H1 (cell line): ENCODE results near the gene IARS2. TPM values are rescaled to one million over a fixed set of nuclear protein-coding genes. Genes with fewer than 3 reads are reported as not detected.

Source experiments
- ATF2 ChIP-seq: IDR thresholded peaks from 2 replicates; pipeline ENCODE4 v1.6.1; 2012; ENCODE audit warnings: low read length, inconsistent platforms
- RFX5 ChIP-seq: IDR thresholded peaks from 2 replicates; pipeline ENCODE4 v1.6.1; 2011; ENCODE audit warnings: low read depth, low read length, improper control_type of control experiment, borderline replicate concordance
- SP4 ChIP-seq: IDR thresholded peaks from 2 replicates; pipeline ENCODE4 v1.6.1; 2012; ENCODE audit warnings: low read length, inconsistent platforms
- TAF7 ChIP-seq: optimal IDR thresholded peaks from 2 replicates; pipeline ENCODE3; 2011; ENCODE audit warnings: low read depth, mild to moderate bottlenecking, inconsistent platforms, low read length, moderate library complexity, borderline replicate concordance
- polyA plus RNA-seq, 7 experiments: library from polyadenylated mRNA; depleted of rRNA in 3 of 7; stranded (reverse) in 5 of 7; unstranded in 2 of 7; fragments of >200 nt in 5 of 7; fragments of 200-250 nt in 2 of 7; gene quantifications; 1 replicate in 5 of 7; 2 replicates in 1 of 7; 4 replicates in 1 of 7; pipeline versions ENCODE4 v1.2.1 to v1.2.3, GENCODE V29; 2011 to 2013; ENCODE audit warnings: missing spikeins in 2 of 7, mixed read lengths in 2 of 7
- total RNA-seq: library from RNA; stranded (reverse); fragmentation: NEBNext Ultra II Directional; extraction: Animal tissue kit (Norgen Biotek cat#: 25700); gene quantifications from 2 replicates; pipeline ENCODE4 v1.2.1, GENCODE V29; 2021

Gene IARS2
- total and polyA plus RNA-seq, 2 of the 8 experiments (the other 6 are each of a cell fraction or from before 2014, with no cell fraction given) = 15.0 to 69.8 TPM

GRCh38 chr1:220139966-220140365 is 46.0 kb downstream of the IARS2 start (continued):
- no peak for TF ChIP-seq ATF2
- TF ChIP-seq SP4 = no peak
- TF ChIP-seq TAF7 = no peak
- no peak for TF ChIP-seq RFX5
- TF ChIP-seq, all 59 proteins: peak for 0
